Fibroblast of lung (primary cell): ENCODE measurements around the gene SORCS3. TPM values are rescaled to one million over a fixed set of nuclear protein-coding genes. Genes with fewer than 3 reads are reported as not detected.

Source experiments
- DNase-seq, 2 donors: peaks; one replicate each; pipeline versions ENCODE4 v3.0.0 to v3.0.0-alpha.2; 2010; ENCODE audit warnings: low read depth in 2 of 2
- H2AFZ ChIP-seq: 2 replicates; pipeline ENCODE4 v1.5.1; 2012; ENCODE audit warnings: low read length, control low read depth, inconsistent platforms
- H3K27ac ChIP-seq: 2 replicates; pipeline ENCODE4 v1.5.1; 2011; ENCODE audit warnings: low read length, control low read depth; ENCODE audit not compliant: insufficient read depth
- H3K27me3 ChIP-seq: 2 replicates; pipeline ENCODE4 v1.5.1; 2011; ENCODE audit warnings: mild to moderate bottlenecking, low read length; ENCODE audit not compliant: control insufficient read depth, insufficient read depth
- H3K36me3 ChIP-seq: 2 replicates; pipeline ENCODE4 v1.5.1; 2011; ENCODE audit warnings: low read length; ENCODE audit not compliant: control insufficient read depth, insufficient read depth
- H3K4me1 ChIP-seq: 2 replicates; pipeline ENCODE4 v1.5.1; 2011; ENCODE audit warnings: low read length; ENCODE audit not compliant: control insufficient read depth, insufficient read depth; ENCODE audit errors: extremely low read depth
- H3K4me2 ChIP-seq: 2 replicates; pipeline ENCODE4 v1.5.1; 2011; ENCODE audit warnings: low read length, control low read depth; ENCODE audit not compliant: insufficient read depth; ENCODE audit errors: extremely low read depth
- H3K4me3 ChIP-seq, 4 experiments: fragments of 200-600 bp in 1 of 4; sonication (generic) in 1 of 4; replicated peaks in 1 of 4; 2 replicates each; pipeline ENCODE4 v1.5.1; 2011 to 2016; ENCODE audit warnings: low read length in 4 of 4, low read depth in 3 of 4, mild to moderate bottlenecking in 3 of 4, control low read depth in 2 of 4, inconsistent platforms in 1 of 4, mixed read lengths in 1 of 4; ENCODE audit not compliant: insufficient read depth in 1 of 4; ENCODE audit errors: control extremely low read depth in 1 of 4
- H3K79me2 ChIP-seq: 2 replicates; pipeline ENCODE4 v1.5.1; 2012; ENCODE audit warnings: mild to moderate bottlenecking, low read length, inconsistent platforms; ENCODE audit not compliant: control insufficient read depth, insufficient read depth
- H3K9ac ChIP-seq: 2 replicates; pipeline ENCODE4 v1.5.1; 2011; ENCODE audit warnings: mild to moderate bottlenecking, low read length, control low read depth; ENCODE audit not compliant: insufficient read depth
- H3K9me3 ChIP-seq: 2 replicates; pipeline ENCODE4 v1.5.1; 2012; ENCODE audit warnings: low read depth, low read length; ENCODE audit not compliant: control insufficient read depth, insufficient read depth
- H4K20me1 ChIP-seq: 2 replicates; pipeline ENCODE4 v1.5.1; 2011; ENCODE audit warnings: low read length; ENCODE audit not compliant: control insufficient read depth, insufficient read depth; ENCODE audit errors: extremely low read depth
- CTCF ChIP-seq, 2 donors: IDR thresholded peaks in 1 of 2; conservative IDR thresholded peaks in 1 of 2; 1 replicate in 1 of 2; 2 replicates in 1 of 2; pipeline ENCODE4 v1.5.1; 2011 to 2012; ENCODE audit warnings: low read length in 2 of 2, control low read depth in 1 of 2, inconsistent platforms in 1 of 2, low read depth in 1 of 2, mild to moderate bottlenecking in 1 of 2
- EZH2 ChIP-seq: IDR thresholded peaks from 2 replicates; pipeline ENCODE4 v1.5.1; 2012; ENCODE audit warnings: low read length, control low read depth, mild to moderate bottlenecking; ENCODE audit errors: missing control alignments
- polyA plus RNA-seq, 2 donors: library from polyadenylated mRNA; depleted of rRNA in 1 of 2; stranded (reverse) in 1 of 2; unstranded in 1 of 2; fragments of >200 nt; gene quantifications; 2 replicates each; pipeline ENCODE4 v1.2.1, GENCODE V29; 2011 to 2012; ENCODE audit warnings: missing spikeins in 1 of 2
- total RNA-seq: library from RNA; depleted of rRNA; stranded (reverse); fragments of >200 nt; gene quantifications from 2 replicates; pipeline ENCODE4 v1.2.1, GENCODE V29; 2014

SORCS3 gene
- total and polyA plus RNA-seq, 2 donors (not counting 1 experiment from before 2014, with no cell fraction given): not detected

GRCh38 chr10:104744052-104744451, 103.0 kb downstream of the SORCS3 start:
- H3K4me2 ChIP-seq: no peak overlapping the region
- no peak overlapping the region for H3K9ac ChIP-seq
- H3K79me2 ChIP-seq: no peaks in the 10 kb centered on the region
- H4K20me1 ChIP-seq: no peaks in the 10 kb centered on the region
- no peaks in the 10 kb centered on the region for H3K4me1 ChIP-seq
- TF ChIP-seq EZH2: no peak
- TF ChIP-seq CTCF (conservative IDR thresholded peaks at IDR 0.05 in 1 of 2, IDR thresholded peaks at IDR 0.05 in 1 of 2; ENCODE audit: low read depth in 1 of 2, low read length in 2 of 2): no peak
- H3K36me3 ChIP-seq: no peaks in the 10 kb centered on the region
- H3K27ac ChIP-seq: no peak overlapping the region
- no peak for DNase-seq
- no peak overlapping the region for H3K4me3 ChIP-seq
- no peak overlapping the region for H2AFZ ChIP-seq
- H3K27me3 ChIP-seq: no peaks in the 10 kb centered on the region
- H3K9me3 ChIP-seq: no peaks in the 10 kb centered on the region

GRCh38 chr10:104750291-104750690, 109.2 kb downstream of the SORCS3 start:
- no peak for DNase-seq
- Histone ChIP-seq H3K4me2 (no peak overlapping the region), H3K9me3 (no peaks in the 10 kb centered on the region), H4K20me1 (no peaks in the 10 kb centered on the region), H3K79me2 (no peaks in the 10 kb centered on the region), H3K4me1 (no peaks in the 10 kb centered on the region), H3K4me3 (no peak overlapping the region), H2AFZ (no peak overlapping the region), H3K27me3 (no peaks in the 10 kb centered on the region), H3K27ac (no peak overlapping the region), H3K36me3 (no peaks in the 10 kb centered on the region), H3K9ac (no peak overlapping the region)
- TF ChIP-seq CTCF (conservative IDR thresholded peaks at IDR 0.05 in 1 of 2, IDR thresholded peaks at IDR 0.05 in 1 of 2; ENCODE audit: low read depth in 1 of 2, low read length in 2 of 2) (no peak), EZH2 (no peak)

- no peak overlapping the region for H2AFZ ChIP-seq
- TF ChIP-seq EZH2 (no peak), CTCF (conservative IDR thresholded peaks at IDR 0.05 in 1 of 2, IDR thresholded peaks at IDR 0.05 in 1 of 2; ENCODE audit: low read depth in 1 of 2, low read length in 2 of 2) (no peak)
- H3K4me1 ChIP-seq: no peaks in the 10 kb centered on the region
- no peak for DNase-seq
- H3K27ac ChIP-seq: no peak overlapping the region
- no peaks in the 10 kb centered on the region for H3K79me2 ChIP-seq
- H3K9me3 ChIP-seq: no peaks in the 10 kb centered on the region
- no peak overlapping the region for H3K4me3 ChIP-seq
- H3K36me3 ChIP-seq: no peaks in the 10 kb centered on the region
- no peak overlapping the region for H3K9ac ChIP-seq
- H4K20me1 ChIP-seq: no peaks in the 10 kb centered on the region
- no peaks in the 10 kb centered on the region for H3K27me3 ChIP-seq
- no peak overlapping the region for H3K4me2 ChIP-seq
These were observed 121.7 kb downstream of the SORCS3 start for GRCh38 chr10:104762793-104763192.
